Sigmoid colon (tissue), 7 donors: ENCODE results near the gene SRRM4. TPM values are rescaled to one million over a fixed set of nuclear protein-coding genes. Genes with fewer than 3 reads are reported as not detected.

ENCODE experiments used
- DNase-seq: peaks from one replicate; pipeline ENCODE4 v3.0.0-alpha.2; 2019
- H3K27ac ChIP-seq, 4 donors: fragments of 200-600 bp; sonication (generic); one replicate each; pipeline ENCODE4 v1.5.1; 2016 to 2019; ENCODE audit warnings: mild to moderate bottlenecking in 1 of 4
- H3K27me3 ChIP-seq, 3 donors: fragments of 200-600 bp; sonication (generic); one replicate each; pipeline ENCODE4 v1.5.1; 2019; ENCODE audit warnings: mild to moderate bottlenecking in 1 of 3
- H3K36me3 ChIP-seq, 4 donors: fragments of 200-600 bp; sonication (generic); one replicate each; pipeline ENCODE4 v1.5.1; 2016 to 2019
- H3K4me1 ChIP-seq, 4 donors: fragments of 200-600 bp; sonication (generic); one replicate each; pipeline ENCODE4 v1.5.1; 2017 to 2019
- H3K4me3 ChIP-seq, 4 donors: fragments of 200-600 bp; sonication (generic); one replicate each; pipeline ENCODE4 v1.5.1; 2017 to 2019; ENCODE audit warnings: mild to moderate bottlenecking in 2 of 4, moderate library complexity in 1 of 4
- H3K9me3 ChIP-seq, 4 donors: fragments of 200-600 bp in 3 of 4; sonication (generic) in 3 of 4; one replicate each; pipeline versions ENCODE4 v1.5.1 to v1.6.1; 2013 to 2019
- CTCF ChIP-seq, 4 experiments: fragments of 450-650 bp in 3 of 4; fragments of 200-600 bp in 1 of 4; IDR thresholded peaks; one replicate each; pipeline ENCODE4 v1.5.1; 2016 to 2019; ENCODE audit warnings: antibody characterized with exemption in 4 of 4, mild to moderate bottlenecking in 3 of 4, moderate library complexity in 2 of 4
- EP300 ChIP-seq, 4 donors: sonication (generic); formaldehyde crosslinking; IDR thresholded peaks; one replicate each; pipeline ENCODE4 v1.6.1; 2017; ENCODE audit warnings: antibody characterized with exemption in 4 of 4
- POLR2A ChIP-seq, 2 donors: fragments of 450-650 bp; IDR thresholded peaks; one replicate each; pipeline ENCODE4 v1.6.1; 2016; ENCODE audit warnings: antibody characterized with exemption in 2 of 2, mild to moderate bottlenecking in 2 of 2, moderate library complexity in 2 of 2
- POLR2AphosphoS5 ChIP-seq, 4 donors: sonication (generic); formaldehyde crosslinking; IDR thresholded peaks; one replicate each; pipeline ENCODE4 v1.6.1; 2017; ENCODE audit warnings: antibody characterized with exemption in 4 of 4
- WGBS, 2 donors: extraction: QIAGEN DNeasy Blood & Tissue Kit; methylation state at CpG; one replicate each; pipeline ENCODE4 v1.1.7; 2013; 5-methylcytosine and 5-hydroxymethylcytosine counted together
- intact Hi-C: fragments of 100-400 bp; cut with DNase I; formaldehyde crosslinking; loops from one replicate; pipeline ENCODE4 v1.15.1; 2023
- polyA plus RNA-seq, 3 donors: library from polyadenylated mRNA; stranded (reverse); fragments of 200-250 nt; gene quantifications; one replicate each; pipeline ENCODE4 v1.2.3, GENCODE V29; 2013
- total RNA-seq, 4 donors: library from RNA; depleted of rRNA; stranded (reverse); fragments of >200 nt; gene quantifications; one replicate each; pipeline ENCODE4 v1.1.0, GENCODE V29; 2016
- donor health status: healthy with polysubstance abuse.
- donor health status: Bipolar disorder and iron deficiency.
- donor health status: healthy.

Gene SRRM4
- total and polyA plus RNA-seq, 7 donors = under 0.01 to 0.14 (median 0.07) TPM; not detected in 4

DNA sequence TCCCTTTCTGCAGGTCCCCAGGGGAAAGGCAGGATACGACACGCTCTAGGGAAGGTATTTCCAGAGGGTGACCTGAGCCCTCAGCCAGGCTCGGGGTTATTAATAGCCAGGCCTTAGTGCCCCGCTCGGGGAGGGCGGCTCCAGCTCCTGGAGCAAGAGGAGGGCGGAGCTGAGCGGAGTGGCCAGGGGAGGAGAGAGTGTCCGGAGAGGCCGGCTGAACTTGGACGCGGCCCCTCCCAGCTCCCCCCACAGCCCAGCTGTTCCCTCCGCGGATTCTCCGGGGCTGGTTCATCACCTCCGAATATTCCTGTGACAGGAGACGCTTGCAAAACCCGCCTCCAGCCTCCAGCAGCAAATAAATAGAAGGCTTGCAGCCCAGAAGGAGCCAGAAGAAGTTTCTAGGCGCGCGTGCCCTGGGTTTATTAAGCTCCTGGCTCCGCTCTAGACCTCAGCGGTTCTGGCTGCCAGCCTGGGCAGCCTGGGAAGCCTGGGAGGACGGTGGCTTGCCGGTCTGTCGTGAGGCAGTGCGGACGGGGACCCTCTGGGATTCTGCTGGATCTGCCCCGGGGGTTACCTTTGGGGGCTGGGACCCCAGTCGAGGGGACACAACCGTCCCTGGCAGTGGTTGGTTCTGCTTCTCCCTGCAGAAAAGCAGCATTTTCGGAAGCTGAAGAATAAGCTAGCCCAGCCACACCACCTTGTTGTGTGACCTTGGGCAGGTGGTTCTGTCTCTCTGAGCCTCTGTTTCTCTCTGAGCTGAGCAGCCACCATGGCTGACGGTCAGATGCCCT is 197.4 kb downstream of the SRRM4 start, which contains the start of gene HSPB8:
HSPB8 (plus strand) TSS at position 388 of the 791 bp plus-strand sequence; CDS start at position 770, 382 bp downstream.
- H3K27ac ChIP-seq = peak within 1 kb of the TSS; percentile 91 to 99 (median 96)
- H3K36me3 ChIP-seq = no peaks in the 10 kb centered on the region
- peak; percentile 98 for DNase-seq
- peaks cover 0 to 28% (median 18%) of the 10 kb centered on the region in 4 donors for H3K4me1 ChIP-seq
- TF ChIP-seq POLR2A (IDR thresholded peaks at IDR 0.05) = peak; percentile 98 to 99
- TF ChIP-seq CTCF (IDR thresholded peaks at IDR 0.05) = peak in 1 of 4 experiments; percentile 29
- peak; percentile 96 to 99 (median 98) for TF ChIP-seq POLR2AphosphoS5 (IDR thresholded peaks at IDR 0.05)
- peak in 2 of 4 donors; percentile 39 to 84 for TF ChIP-seq EP300 (IDR thresholded peaks at IDR 0.05)
- peak within 1 kb of the TSS; percentile 58 to 86 (median 76) for H3K4me3 ChIP-seq
- WGBS, 2 donors = 10% methylated on average over 33 of the region's 33 CpGs
- no peaks in the 10 kb centered on the region for H3K9me3 ChIP-seq
- no peaks in the 10 kb centered on the region for H3K27me3 ChIP-seq
- intact Hi-C loops = loop anchor here (2.0 to 10.0 kb wide), 4 partner anchors 148 to 801 kb away; partner anchors contain the start of gene SUDS3

DNA sequence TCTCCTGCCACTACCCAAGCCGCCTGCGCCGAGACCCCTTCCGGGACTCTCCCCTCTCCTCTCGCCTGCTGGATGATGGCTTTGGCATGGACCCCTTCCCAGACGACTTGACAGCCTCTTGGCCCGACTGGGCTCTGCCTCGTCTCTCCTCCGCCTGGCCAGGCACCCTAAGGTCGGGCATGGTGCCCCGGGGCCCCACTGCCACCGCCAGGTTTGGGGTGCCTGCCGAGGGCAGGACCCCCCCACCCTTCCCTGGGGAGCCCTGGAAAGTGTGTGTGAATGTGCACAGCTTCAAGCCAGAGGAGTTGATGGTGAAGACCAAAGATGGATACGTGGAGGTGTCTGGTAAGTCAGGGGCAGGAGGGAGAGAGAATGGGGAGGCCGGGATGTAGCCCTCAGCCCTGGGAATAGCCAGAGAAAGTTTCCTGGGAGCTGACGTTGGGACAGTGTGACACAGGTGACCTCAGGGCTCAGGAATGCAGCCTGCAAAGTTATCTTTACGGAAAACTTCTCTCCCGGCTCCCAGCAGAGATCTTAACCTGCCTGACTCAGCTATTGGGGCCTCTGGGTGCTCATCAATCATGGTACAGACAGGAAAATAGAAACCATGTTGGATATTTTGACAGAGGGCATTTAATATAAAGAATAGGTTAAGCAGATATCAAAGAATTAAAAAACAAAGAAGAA is 198.1 kb downstream of the SRRM4 start:
- Histone ChIP-seq H3K4me3 (peak overlapping the region; percentile 58 to 86 (median 76)), H3K36me3 (no peaks in the 10 kb centered on the region), H3K27me3 (no peaks in the 10 kb centered on the region), H3K27ac (peak overlapping the region; percentile 91 to 99 (median 96)), H3K4me1 (peaks cover 0 to 34% (median 21%) of the 10 kb centered on the region in 4 donors), H3K9me3 (no peaks in the 10 kb centered on the region)
- DNase-seq = peak; percentile 76
- WGBS, 2 donors = 49 to 53% methylated on average over 18 of the region's 18 CpGs
- intact Hi-C loops = loop anchor here (2.0 to 10.0 kb wide), 5 partner anchors 147 to 1115 kb away; partner anchors contain the start of genes RNU4-1, RNU4-2 and SUDS3
- TF ChIP-seq CTCF (IDR thresholded peaks at IDR 0.05) = no peak
- TF ChIP-seq POLR2AphosphoS5 (IDR thresholded peaks at IDR 0.05) = peak in 1 of 4 donors; percentile 46

DNA sequence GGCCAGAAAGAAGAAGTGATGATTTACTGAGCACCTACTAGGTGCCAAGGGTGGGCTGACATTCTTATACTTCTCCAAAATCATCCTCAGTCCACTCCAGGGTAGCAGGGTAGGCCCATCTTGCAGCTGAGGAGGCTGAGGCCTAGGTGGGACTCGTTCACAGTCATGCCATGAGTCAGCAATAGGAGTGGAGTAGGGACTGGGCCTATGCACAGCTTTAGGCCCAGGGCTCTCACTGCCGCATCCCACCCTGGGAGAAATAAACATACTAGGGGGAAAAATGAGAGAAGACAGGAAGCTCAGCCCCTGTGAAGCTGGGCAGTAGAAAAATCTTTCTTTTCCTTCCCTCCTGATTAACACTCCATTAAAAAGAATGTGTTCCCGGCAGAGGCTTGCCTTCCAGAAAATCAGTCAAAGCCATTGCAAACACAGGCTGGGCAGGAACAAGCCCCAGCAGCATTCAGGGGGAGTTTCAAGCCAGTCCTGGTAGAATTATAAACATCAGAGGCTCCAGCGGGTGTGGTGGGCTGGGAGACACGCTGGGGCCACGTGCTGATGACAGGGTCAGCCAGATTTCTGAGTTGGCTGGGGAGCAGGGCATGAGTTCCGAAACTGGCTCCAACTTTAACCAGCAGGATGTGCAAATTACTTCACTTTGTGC is 199.2 kb downstream of the SRRM4 start:
- Histone ChIP-seq H3K4me1 (peaks cover 0 to 43% (median 28%) of the 10 kb centered on the region in 4 donors), H3K4me3 (peak overlapping the region; percentile 58 to 86 (median 76)), H3K9me3 (no peaks in the 10 kb centered on the region), H3K27me3 (no peaks in the 10 kb centered on the region), H3K27ac (peak overlapping the region; percentile 91 to 99 (median 96)), H3K36me3 (no peaks in the 10 kb centered on the region)
- intact Hi-C loops = loop anchor here (10.0 kb wide), 1 partner anchor 1114 kb away; the partner anchor contains the start of genes RNU4-1 and RNU4-2
- TF ChIP-seq POLR2AphosphoS5 (IDR thresholded peaks at IDR 0.05) (peak; percentile 20 to 63 (median 42)), EP300 (IDR thresholded peaks at IDR 0.05) (no peak)
- DNase-seq = peak; percentile 90
- 31 to 42% methylated on average over 7 of the region's 7 CpGs for WGBS, 2 donors

- Histone ChIP-seq H3K27me3 (no peaks in the 10 kb centered on the region), H3K9me3 (no peaks in the 10 kb centered on the region), H3K27ac (peak overlapping the region; percentile 91 to 99 (median 96)), H3K36me3 (peaks cover 0 to under 1% (median 0%) of the 10 kb centered on the region in 4 donors), H3K4me3 (peak overlapping the region; percentile 58 to 86 (median 76)), H3K4me1 (peaks cover 0 to 45% (median 33%) of the 10 kb centered on the region in 4 donors)
- WGBS, 2 donors = 42 to 50% methylated on average over 2 of the region's 2 CpGs
- TF ChIP-seq EP300 (IDR thresholded peaks at IDR 0.05) = no peak
- TF ChIP-seq CTCF (IDR thresholded peaks at IDR 0.05) = no peak
- no peak for TF ChIP-seq POLR2AphosphoS5 (IDR thresholded peaks at IDR 0.05)
- no peak for TF ChIP-seq POLR2A (IDR thresholded peaks at IDR 0.05)
- DNase-seq = no peak
- intact Hi-C loops = loop anchor here (10.0 kb wide), 1 partner anchor 1114 kb away; the partner anchor contains the start of genes RNU4-1 and RNU4-2
Observed at GRCh38 chr12:119181202-119181601, 199.9 kb downstream of the SRRM4 start.
